GM23338 (cell line): ENCODE results near the gene DPYSL3. TPM values are rescaled to one million over a fixed set of nuclear protein-coding genes. Genes with fewer than 3 reads are reported as not detected.

Source experiments
- CTCF ChIP-seq, 2 experiments: fragments of 200-600 bp in 1 of 2; sonication (generic) in 1 of 2; conservative IDR thresholded peaks; 2 replicates each; pipeline versions ENCODE4 v1.5.1 to v1.6.1; 2016 to 2017; ENCODE audit warnings: antibody characterized with exemption in 2 of 2, low read depth in 2 of 2, mild to moderate bottlenecking in 2 of 2, moderate library complexity in 1 of 2
- ZNF462 ChIP-seq: fragments of 250-450 bp; sonication (Bioruptor Pico); IDR thresholded peaks from 2 replicates; pipeline ENCODE4 v1.5.0; 2020; ENCODE audit warnings: mild to moderate bottlenecking, moderate library complexity
- polyA plus RNA-seq: library from polyadenylated mRNA; unstranded; fragments of >200 nt; fragmentation: Nextera tagmentation; extraction: Ambion mirVana; gene quantifications from 2 replicates; pipeline ENCODE4 v1.2.1, GENCODE V29; 2016
- total RNA-seq: library from RNA; depleted of rRNA; stranded (reverse); fragments of >200 nt; shearing (Covaris generic); gene quantifications from 2 replicates; pipeline ENCODE4 v1.2.3, GENCODE V29; 2014
- TF ChIP-seq, protein P1 (sequence below): IDR thresholded peaks from 2 replicates; pipeline ENCODE4 v1.6.1; 2016; ENCODE audit warnings: antibody characterized with exemption

DPYSL3 gene
- total and polyA plus RNA-seq, 2 experiments from 2014 or later: 97.6 to 455 TPM

DNA sequence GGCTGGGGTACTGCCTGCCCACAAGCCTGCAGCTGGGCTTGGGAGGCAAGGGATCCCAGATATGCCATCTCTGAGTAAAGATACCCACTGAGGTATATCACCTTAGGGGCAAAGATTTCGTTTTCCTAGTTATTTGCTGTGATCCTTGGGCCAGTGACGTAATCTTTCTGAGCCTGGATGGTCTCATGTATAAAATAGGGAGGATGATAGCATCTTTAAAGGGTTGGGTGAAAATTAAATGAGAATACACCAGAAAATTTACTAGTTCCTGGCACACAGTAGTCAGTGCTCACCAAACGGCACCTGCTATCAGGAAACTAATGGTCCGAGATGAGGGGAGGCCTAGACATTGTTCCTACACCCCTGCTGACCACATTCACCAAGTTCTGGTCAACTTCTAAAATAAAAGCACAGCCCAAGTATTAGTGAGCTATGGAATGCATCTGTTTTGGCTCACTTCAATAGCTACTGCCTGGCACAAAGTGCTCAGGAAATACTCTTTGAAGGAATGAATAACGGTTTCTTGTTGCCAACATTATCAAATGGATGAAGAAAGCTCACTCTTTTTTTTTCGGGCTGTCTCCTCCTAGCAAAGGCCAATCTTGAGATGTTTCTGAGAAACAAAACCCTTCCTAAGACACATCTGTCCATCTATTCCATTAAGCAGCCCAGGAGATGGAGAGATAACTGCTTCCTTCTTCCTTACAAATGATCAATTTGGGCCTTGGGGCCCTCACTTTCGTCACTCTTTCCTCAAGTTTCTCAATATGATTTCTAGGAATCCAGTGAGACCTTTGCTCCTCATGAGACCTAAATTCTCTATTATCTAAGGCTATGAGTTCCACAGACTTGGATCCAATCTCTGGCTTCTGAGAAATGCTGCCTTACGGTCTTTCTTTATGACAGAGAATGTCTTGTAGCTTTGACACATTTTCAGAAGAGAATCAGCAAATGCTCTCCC lies 98.2 kb downstream of the DPYSL3 start (continued):
- TF ChIP-seq ZNF462 (CRISPR knock-in tag): no peak
- no peak for TF ChIP-seq CTCF (conservative IDR thresholded peaks at IDR 0.05; ENCODE audit: low read depth in 2 of 2)
- TF ChIP-seq, protein P1, sequence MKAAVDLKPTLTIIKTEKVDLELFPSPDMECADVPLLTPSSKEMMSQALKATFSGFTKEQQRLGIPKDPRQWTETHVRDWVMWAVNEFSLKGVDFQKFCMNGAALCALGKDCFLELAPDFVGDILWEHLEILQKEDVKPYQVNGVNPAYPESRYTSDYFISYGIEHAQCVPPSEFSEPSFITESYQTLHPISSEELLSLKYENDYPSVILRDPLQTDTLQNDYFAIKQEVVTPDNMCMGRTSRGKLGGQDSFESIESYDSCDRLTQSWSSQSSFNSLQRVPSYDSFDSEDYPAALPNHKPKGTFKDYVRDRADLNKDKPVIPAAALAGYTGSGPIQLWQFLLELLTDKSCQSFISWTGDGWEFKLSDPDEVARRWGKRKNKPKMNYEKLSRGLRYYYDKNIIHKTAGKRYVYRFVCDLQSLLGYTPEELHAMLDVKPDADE: no peak
